ENCODE data around the gene KRTAP12-2.

DNA sequence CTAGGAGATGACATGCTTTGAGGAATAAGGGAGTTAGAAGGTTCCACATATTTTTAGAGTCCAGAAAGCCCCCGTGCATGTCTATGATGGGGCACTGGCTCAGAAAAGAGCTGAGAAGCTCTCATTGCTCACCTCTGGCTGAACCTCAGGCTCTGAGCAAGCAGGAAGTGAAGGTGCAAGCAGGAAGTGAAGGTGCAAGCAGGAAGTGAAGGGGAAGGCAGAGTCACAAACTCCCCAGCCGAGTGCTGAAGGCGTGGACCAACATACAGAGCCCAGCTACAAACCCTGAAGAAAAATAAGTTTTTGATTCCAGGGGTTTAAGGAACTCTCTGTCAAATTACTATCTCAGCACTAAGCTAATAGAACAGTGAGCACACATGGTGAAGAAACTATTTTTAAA, 47.8 kb downstream of the KRTAP12-2 start:
- TF ChIP-seq POLR2A (IDR thresholded peaks at IDR 0.05) (no peak), POLR2AphosphoS5 (IDR thresholded peaks at IDR 0.05) (no peak), CTCF (IDR thresholded peaks at IDR 0.05) (no peak)
